Neural progenitor cell (in vitro differentiated cells): Measurements from ENCODE around the gene AOC2.

Source experiments
- CTCF ChIP-seq: fragments of 200-600 bp; sonication (generic); IDR thresholded peaks from 2 replicates; pipeline ENCODE4 v1.5.1; 2017; ENCODE audit warnings: antibody characterized with exemption, mild to moderate bottlenecking
- EZH2 ChIP-seq: fragments of 200-600 bp; sonication (generic); IDR thresholded peaks from 2 replicates; pipeline ENCODE4 v1.6.1; 2017; ENCODE audit warnings: antibody characterized with exemption, mild to moderate bottlenecking, moderate library complexity

GRCh38 chr17:42882166-42882565 lies 37.8 kb downstream of the AOC2 start:
- no peak for TF ChIP-seq CTCF
- no peak for TF ChIP-seq EZH2
